B cell (primary cell): ENCODE results near the gene KCTD13. TPM values are rescaled to one million over a fixed set of nuclear protein-coding genes. Genes with fewer than 3 reads are reported as not detected.

Experiments
- ATAC-seq: fragments of 200-7000 bp; cut with Tn5 transposase; one replicate; pipeline ENCODE4 v1.10.0; 2021; ENCODE audit warnings: low read depth, mild to moderate bottlenecking, moderate number of reproducible peaks, moderate library complexity
- CTCF ChIA-PET: fragments of 350-600 bp; sonication (Branson Sonifier 250); formaldehyde crosslinking; loops from one replicate; lab custom pipeline; 2021; ENCODE audit warnings: antibody characterized with exemption, inconsistent platforms; lab: Charles Lee
- POLR2A ChIA-PET: fragments of 350-600 bp; sonication (Branson Sonifier 250); formaldehyde crosslinking; loops from one replicate; lab custom pipeline; 2021; ENCODE audit warnings: antibody characterized with exemption; lab: Charles Lee
- DNase-seq: peaks from one replicate; pipeline ENCODE4 v3.0.0; 2013
- H2AFZ ChIP-seq: 2 replicates; pipeline ENCODE4 v1.6.1; 2012; ENCODE audit warnings: mild to moderate bottlenecking, low read depth, low read length; ENCODE audit not compliant: insufficient read depth, poor library complexity, severe bottlenecking
- H3K27ac ChIP-seq, 2 donors: 1 replicate in 1 of 2; 2 replicates in 1 of 2; pipeline ENCODE4 v1.5.1; 2012 to 2013; ENCODE audit warnings: low read length in 2 of 2, mild to moderate bottlenecking in 2 of 2, moderate library complexity in 1 of 2
- H3K27me3 ChIP-seq, 4 experiments: fragments of 200-600 bp in 1 of 4; sonication (generic) in 1 of 4; replicated peaks in 1 of 4; 1 replicate in 2 of 4; 2 replicates in 2 of 4; pipeline versions ENCODE4 v1.6.1 to v1.7.0; 2013 to 2016; ENCODE audit warnings: low read length in 3 of 4, mild to moderate bottlenecking in 2 of 4, mixed read lengths in 1 of 4, moderate library complexity in 1 of 4; ENCODE audit not compliant: insufficient read depth in 4 of 4, control insufficient read depth in 3 of 4; ENCODE audit errors: control extremely low read depth in 1 of 4
- H3K36me3 ChIP-seq, 2 experiments: replicated peaks in 1 of 2; 1 replicate in 1 of 2; 2 replicates in 1 of 2; pipeline versions ENCODE4 v1.6.1 to v1.7.1; 2013; ENCODE audit warnings: low read length in 1 of 2; ENCODE audit not compliant: insufficient read depth in 2 of 2, control insufficient read depth in 1 of 2; ENCODE audit errors: control extremely low read depth in 1 of 2, extremely low read depth in 1 of 2
- H3K4me1 ChIP-seq, 2 donors: fragments of 200-600 bp in 1 of 2; sonication (generic) in 1 of 2; 1 replicate in 1 of 2; 2 replicates in 1 of 2; pipeline versions ENCODE4 v1.5.1 to v1.6.1; 2013 to 2017; ENCODE audit warnings: low read length in 2 of 2; ENCODE audit not compliant: control insufficient read depth in 2 of 2, insufficient read depth in 2 of 2
- H3K4me2 ChIP-seq: replicated peaks from 2 replicates; pipeline ENCODE3; 2012; ENCODE audit warnings: mild to moderate bottlenecking, low read depth, low read length; ENCODE audit not compliant: poor library complexity, severe bottlenecking
- H3K4me3 ChIP-seq, 5 experiments: fragments of 200-600 bp in 1 of 5; sonication (generic) in 1 of 5; 1 replicate in 3 of 5; 2 replicates in 2 of 5; pipeline versions ENCODE4 v1.5.1 to v1.7.0; 2011 to 2016; ENCODE audit warnings: low read length in 4 of 5, mild to moderate bottlenecking in 4 of 5, low read depth in 2 of 5, control low read depth in 1 of 5, moderate library complexity in 1 of 5; ENCODE audit not compliant: insufficient read depth in 1 of 5; ENCODE audit errors: control extremely low read depth in 1 of 5, extremely low read depth in 1 of 5
- H3K79me2 ChIP-seq: fragments of 200-600 bp; sonication (generic); one replicate; pipeline ENCODE4 v1.6.0; 2016; ENCODE audit warnings: low read length; ENCODE audit not compliant: control insufficient read depth, insufficient read depth
- H3K9ac ChIP-seq: fragments of 200-600 bp; sonication (generic); 2 replicates; pipeline ENCODE4 v1.6.1; 2017; ENCODE audit warnings: mild to moderate bottlenecking, low read length, moderate library complexity
- H3K9me3 ChIP-seq, 3 donors: one replicate each; pipeline versions ENCODE4 v1.6.1 to v1.7.1; 2013; ENCODE audit warnings: low read length in 2 of 3; ENCODE audit not compliant: control insufficient read depth in 2 of 3, insufficient read depth in 1 of 3; ENCODE audit errors: control extremely low read depth in 1 of 3
- H4K20me1 ChIP-seq: 2 replicates; pipeline ENCODE4 v1.6.0; 2012; ENCODE audit warnings: mild to moderate bottlenecking, low read length; ENCODE audit not compliant: insufficient read depth, control insufficient read depth, poor library complexity, severe bottlenecking
- H3K27ac Mint-ChIP-seq: one replicate; pipeline ENCODE4 v1.8.0; 2021; ENCODE audit warnings: mixed read lengths
- H3K27me3 Mint-ChIP-seq: one replicate; pipeline ENCODE4 v1.8.0; 2021; ENCODE audit warnings: mixed read lengths
- H3K4me1 Mint-ChIP-seq: one replicate; pipeline ENCODE4 v1.8.0; 2021; ENCODE audit warnings: mixed read lengths
- H3K4me3 Mint-ChIP-seq: one replicate; pipeline ENCODE4 v1.8.0; 2021; ENCODE audit warnings: mixed read lengths
- H3K9me3 Mint-ChIP-seq: one replicate; pipeline ENCODE4 v1.8.0; 2022; ENCODE audit warnings: mixed read lengths; ENCODE audit not compliant: insufficient read depth
- EZH2 ChIP-seq: IDR thresholded peaks from 2 replicates; pipeline ENCODE4 v1.6.1; 2012; ENCODE audit warnings: borderline replicate concordance, low read depth, mild to moderate bottlenecking, moderate library complexity, low read length; ENCODE audit not compliant: insufficient read depth, poor library complexity, severe bottlenecking
- WGBS: methylation state at CpG from one replicate; pipeline ENCODE4 v1.1.5; 2013; ENCODE audit warnings: missing lambda C conversion rate; ENCODE audit not compliant: insufficient coverage; 5-methylcytosine and 5-hydroxymethylcytosine counted together
- intact Hi-C: fragments of 100-400 bp; cut with micrococcal nuclease; formaldehyde crosslinking; loops from one replicate; pipeline ENCODE4 v1.10.0; 2022
- polyA plus RNA-seq: library from polyadenylated mRNA; depleted of rRNA; stranded (reverse); fragments of >200 nt; gene quantifications from 2 replicates; pipeline ENCODE4 v1.2.3, GENCODE V29; 2012
- total RNA-seq, 2 donors: library from RNA; stranded (reverse); fragments of 120-200 nt in 1 of 2; gene quantifications; 1 replicate in 1 of 2; 2 replicates in 1 of 2; pipeline versions ENCODE4 v1.2.3 to v1.2.4, GENCODE V29; 2013 to 2022
- TF ChIP-seq, protein P1 (sequence below): fragments of 200-600 bp; IDR thresholded peaks from one replicate; pipeline ENCODE4 v1.8.0; 2022; ENCODE audit warnings: antibody characterized with exemption, mild to moderate bottlenecking

KCTD13 gene
- total and polyA plus RNA-seq, 2 donors (not counting 1 experiment from before 2014, with no cell fraction given), result 61.5 to 74.3 TPM

GRCh38 chr16:29909391-29909790 lies 16.6 kb downstream of the KCTD13 start:
- H3K4me1 Mint-ChIP-seq, result peaks cover 3% of the 10 kb centered on the region
- DNase-seq (no peak), ATAC-seq (no peak)
- WGBS, result 70% methylated on average over 1 of the region's 2 CpGs
- no peaks in the 10 kb centered on the region for H3K9me3 Mint-ChIP-seq
- Histone ChIP-seq H3K4me1 (no peaks in the 10 kb centered on the region), H2AFZ (no peak overlapping the region), H3K27ac (no peak overlapping the region), H4K20me1 (no peaks in the 10 kb centered on the region), H3K36me3 (peaks cover 0 to 10% of the 10 kb centered on the region in 2 experiments), H3K27me3 (no peaks in the 10 kb centered on the region), H3K9me3 (no peaks in the 10 kb centered on the region), H3K4me3 (no peak overlapping the region), H3K79me2 (no peaks in the 10 kb centered on the region), H3K9ac (no peak overlapping the region), H3K4me2 (no peak overlapping the region)
- ChIA-PET CTCF (no interaction called here), POLR2A (no interaction called here)
- intact Hi-C loops, result loop anchor here (10.0 kb wide), 1 partner anchor 215 kb away; no protein-coding TSS in a partner anchor
- no peak overlapping the region for H3K27ac Mint-ChIP-seq
- H3K27me3 Mint-ChIP-seq, result no peaks in the 10 kb centered on the region
- H3K4me3 Mint-ChIP-seq, result no peak overlapping the region
- no peak for TF ChIP-seq EZH2
- TF ChIP-seq, protein P1, sequence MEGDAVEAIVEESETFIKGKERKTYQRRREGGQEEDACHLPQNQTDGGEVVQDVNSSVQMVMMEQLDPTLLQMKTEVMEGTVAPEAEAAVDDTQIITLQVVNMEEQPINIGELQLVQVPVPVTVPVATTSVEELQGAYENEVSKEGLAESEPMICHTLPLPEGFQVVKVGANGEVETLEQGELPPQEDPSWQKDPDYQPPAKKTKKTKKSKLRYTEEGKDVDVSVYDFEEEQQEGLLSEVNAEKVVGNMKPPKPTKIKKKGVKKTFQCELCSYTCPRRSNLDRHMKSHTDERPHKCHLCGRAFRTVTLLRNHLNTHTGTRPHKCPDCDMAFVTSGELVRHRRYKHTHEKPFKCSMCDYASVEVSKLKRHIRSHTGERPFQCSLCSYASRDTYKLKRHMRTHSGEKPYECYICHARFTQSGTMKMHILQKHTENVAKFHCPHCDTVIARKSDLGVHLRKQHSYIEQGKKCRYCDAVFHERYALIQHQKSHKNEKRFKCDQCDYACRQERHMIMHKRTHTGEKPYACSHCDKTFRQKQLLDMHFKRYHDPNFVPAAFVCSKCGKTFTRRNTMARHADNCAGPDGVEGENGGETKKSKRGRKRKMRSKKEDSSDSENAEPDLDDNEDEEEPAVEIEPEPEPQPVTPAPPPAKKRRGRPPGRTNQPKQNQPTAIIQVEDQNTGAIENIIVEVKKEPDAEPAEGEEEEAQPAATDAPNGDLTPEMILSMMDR, result no peak

- H3K4me3 Mint-ChIP-seq, result no peak overlapping the region
- intact Hi-C loops, result loop anchor here (10.0 kb wide), 1 partner anchor 214 kb away; no protein-coding TSS in a partner anchor
- H3K9me3 Mint-ChIP-seq, result no peaks in the 10 kb centered on the region
- H3K27me3 ChIP-seq, result no peaks in the 10 kb centered on the region
- no peak overlapping the region for H3K4me3 ChIP-seq
- no peak for ATAC-seq
- H3K79me2 ChIP-seq, result no peaks in the 10 kb centered on the region
- H3K9me3 ChIP-seq, result no peaks in the 10 kb centered on the region
- no peak overlapping the region for H3K27ac ChIP-seq
- no peaks in the 10 kb centered on the region for H4K20me1 ChIP-seq
- H2AFZ ChIP-seq, result no peak overlapping the region
- H3K4me1 ChIP-seq, result no peaks in the 10 kb centered on the region
- CTCF ChIA-PET, result no interaction called here
- peaks cover 3% of the 10 kb centered on the region for H3K4me1 Mint-ChIP-seq
- WGBS, result no CpG with 5 or more reads among the region's 2 CpGs
- no peak overlapping the region for H3K4me2 ChIP-seq
- DNase-seq, result no peak
- no peaks in the 10 kb centered on the region for H3K27me3 Mint-ChIP-seq
- H3K9ac ChIP-seq, result no peak overlapping the region
- H3K27ac Mint-ChIP-seq, result no peak overlapping the region
- POLR2A ChIA-PET, result interaction anchor here (0.5 kb wide), 1 partner anchor 1577 kb away, joined by 4 read pairs; no protein-coding TSS in a partner anchor
- no peak for TF ChIP-seq EZH2
- TF ChIP-seq, protein P1, result no peak
- H3K36me3 ChIP-seq, result peaks cover 0 to 10% of the 10 kb centered on the region in 2 experiments
Measured at GRCh38 chr16:29908719-29909220, 17.3 kb downstream of the KCTD13 start.
